Measurements from ENCODE around the gene MEOX1.

Gene MEOX1

DNA sequence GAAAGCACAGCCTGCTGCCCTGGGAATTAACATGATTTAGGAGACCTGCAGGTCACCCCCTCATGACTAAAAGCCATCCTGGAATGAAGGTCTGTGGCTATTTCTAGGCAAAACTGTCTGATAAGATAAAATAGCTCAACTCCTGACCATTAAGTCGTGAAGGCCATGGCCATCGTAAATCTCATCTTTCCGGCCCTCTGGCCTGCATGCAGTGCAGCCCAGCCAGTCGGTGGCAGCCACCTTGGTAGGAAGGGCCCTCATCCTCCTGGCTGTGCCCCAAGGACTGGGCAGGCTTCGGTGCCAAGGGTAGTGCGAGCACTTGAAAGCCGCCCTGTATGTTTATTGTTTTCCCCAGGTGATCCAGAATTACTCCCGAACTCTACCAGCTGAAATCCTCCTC, 18.2 kb upstream of the MEOX1 start:
- DNase-seq = no peak

GRCh38 chr17:43679401-43679800, 17.7 kb upstream of the MEOX1 start:
- no peak for DNase-seq

- DNase-seq = no peak
These were observed 14.7 kb upstream of the MEOX1 start for GRCh38 chr17:43676471-43676870.

DNA sequence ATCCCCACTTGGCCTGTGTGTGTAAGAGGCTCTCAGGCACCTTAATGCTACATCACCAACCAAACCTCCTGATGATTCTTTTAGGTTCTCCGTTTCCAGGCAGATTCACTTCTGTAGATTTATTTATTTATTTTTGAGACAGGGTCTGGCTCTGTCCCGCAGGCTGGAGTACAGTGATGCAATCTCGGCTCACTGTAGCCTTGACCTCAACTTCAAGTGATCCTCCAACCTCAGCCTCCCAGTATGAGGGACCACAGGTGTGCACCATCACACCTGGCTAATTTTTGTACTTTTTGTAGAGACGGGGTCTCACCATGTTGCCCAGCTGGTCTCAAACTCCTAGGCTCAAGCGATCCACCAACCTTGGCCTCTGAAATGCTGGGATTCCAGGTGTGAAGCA, 12.7 kb upstream of the MEOX1 start:
- DNase-seq = no peak

GRCh38 chr17:43673516-43674323, 12.0 kb upstream of the MEOX1 start:
- peak; percentile 31 to 64 (median 52) for DNase-seq

DNA sequence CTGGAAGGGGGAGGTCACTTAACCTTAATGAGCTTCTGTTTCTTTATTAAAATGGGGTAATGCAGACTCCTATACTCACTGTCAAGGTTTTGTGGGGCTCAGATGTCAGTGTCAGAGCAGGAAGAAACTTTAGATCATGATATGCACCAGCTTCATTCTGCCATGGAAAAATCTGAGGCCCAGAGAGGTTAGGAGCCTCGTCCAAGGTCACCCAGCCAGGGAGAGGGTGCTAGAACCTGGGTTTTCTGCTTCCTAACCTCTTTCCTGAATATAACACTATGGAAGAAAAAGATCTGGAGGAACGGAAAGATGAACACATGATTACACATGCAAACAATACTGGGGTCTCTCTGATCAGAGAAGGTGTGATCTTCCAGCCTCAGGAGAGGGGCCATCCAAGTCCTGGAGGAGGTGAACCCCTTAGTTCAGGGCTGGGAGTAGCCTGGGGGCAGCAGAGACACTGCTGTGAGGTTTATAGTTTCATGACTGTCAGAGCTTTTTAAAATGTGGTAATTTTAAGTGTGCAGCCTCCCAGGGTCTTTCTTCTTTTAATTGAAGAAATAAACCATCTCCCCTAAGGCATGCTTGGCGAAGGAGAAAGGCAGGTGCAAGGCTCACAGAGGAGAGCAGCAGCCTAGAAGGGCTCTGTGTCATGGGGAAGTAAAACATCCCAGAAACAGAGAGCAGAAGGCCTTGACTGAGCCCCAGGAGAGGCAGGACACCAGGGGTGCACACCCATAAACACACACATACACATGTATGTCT, 10.2 kb upstream of the MEOX1 start:
- DNase-seq = no peak

- no peak for DNase-seq
These were observed 9.4 kb upstream of the MEOX1 start for GRCh38 chr17:43671031-43671692.

GRCh38 chr17:43670645-43671030, 8.9 kb upstream of the MEOX1 start:
- no peak for DNase-seq

- DNase-seq = no peak
These were observed 8.4 kb upstream of the MEOX1 start for GRCh38 chr17:43669971-43670644.

DNA sequence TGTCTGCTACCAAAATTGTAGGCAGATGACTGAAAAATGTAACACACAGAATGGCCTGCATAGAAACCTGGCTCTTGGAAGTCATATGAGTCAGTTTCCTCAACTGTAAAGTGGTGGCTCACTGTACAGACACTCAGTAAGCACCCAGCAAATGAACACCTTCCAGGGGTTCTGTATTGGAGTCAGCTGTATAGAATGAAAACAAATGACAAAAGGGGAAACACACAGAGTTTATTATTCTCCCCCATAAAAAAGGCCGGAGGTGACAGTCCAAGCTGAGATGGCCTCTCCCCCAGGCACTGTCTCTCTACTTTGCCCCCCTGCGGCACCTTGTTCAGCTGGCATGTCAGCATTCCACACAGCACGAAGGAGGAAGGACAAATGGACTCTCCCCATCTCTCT, 6.2 kb upstream of the MEOX1 start:
- no peak for DNase-seq

GRCh38 chr17:43667506-43667905, 5.8 kb upstream of the MEOX1 start:
- DNase-seq = no peak

DNA sequence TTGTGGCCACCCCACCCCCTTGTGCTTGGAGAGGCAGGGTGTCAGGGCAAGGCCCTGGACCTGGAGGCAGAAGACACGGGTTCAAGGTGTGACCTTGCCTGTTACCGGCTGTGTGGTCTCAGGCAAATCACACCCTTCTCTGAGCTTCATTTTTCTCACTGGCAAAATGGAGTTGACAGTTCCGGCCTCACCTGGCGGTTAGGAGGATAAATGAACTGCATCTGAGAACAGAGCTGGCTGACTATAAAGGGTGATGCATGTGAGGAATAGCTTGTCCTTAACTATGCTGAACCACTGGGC, 4.2 kb upstream of the MEOX1 start:
- no peak for DNase-seq

DNA sequence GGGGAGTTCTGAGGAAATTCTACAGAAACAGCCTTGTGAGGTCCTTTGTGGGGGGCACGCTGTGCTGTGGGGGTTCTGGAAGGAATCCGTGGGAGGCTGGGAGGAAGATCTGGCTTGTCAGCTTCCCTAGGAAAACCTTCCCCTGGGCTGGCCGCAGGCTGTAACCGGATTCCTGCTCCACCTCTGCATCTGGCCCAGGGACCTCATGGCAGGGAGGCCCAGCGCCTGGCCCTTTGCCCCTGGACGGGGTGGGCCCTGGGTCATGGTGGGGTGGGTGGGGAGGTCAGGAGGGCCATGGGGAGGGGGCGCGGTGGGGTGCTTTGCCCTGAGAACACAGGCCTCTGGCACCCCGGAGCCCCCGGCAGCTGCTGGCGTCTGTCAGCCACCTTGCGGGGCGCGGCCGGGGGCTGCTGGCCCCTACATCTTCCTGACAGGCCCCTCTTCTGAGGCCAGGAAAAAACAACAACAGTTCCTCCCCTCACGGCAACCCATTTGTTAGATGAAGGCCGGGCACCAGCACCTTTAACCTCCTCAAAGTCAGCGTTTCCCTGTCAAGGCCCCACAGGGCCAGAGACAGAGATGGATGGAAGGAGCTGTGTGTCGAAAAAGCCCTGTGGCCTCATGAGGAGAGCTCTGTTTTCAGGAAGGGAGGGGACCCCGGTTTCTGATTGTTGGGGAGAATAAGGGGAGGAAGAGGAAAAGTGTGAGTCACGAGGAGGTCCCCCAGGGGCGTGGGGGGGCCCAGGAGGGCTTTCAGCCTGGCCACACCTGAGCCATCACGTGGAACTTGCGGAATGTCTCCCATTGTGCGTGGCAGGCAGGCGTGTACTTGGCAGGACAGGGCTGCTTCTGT, 3.6 kb upstream of the MEOX1 start:
- DNase-seq = no peak

DNA sequence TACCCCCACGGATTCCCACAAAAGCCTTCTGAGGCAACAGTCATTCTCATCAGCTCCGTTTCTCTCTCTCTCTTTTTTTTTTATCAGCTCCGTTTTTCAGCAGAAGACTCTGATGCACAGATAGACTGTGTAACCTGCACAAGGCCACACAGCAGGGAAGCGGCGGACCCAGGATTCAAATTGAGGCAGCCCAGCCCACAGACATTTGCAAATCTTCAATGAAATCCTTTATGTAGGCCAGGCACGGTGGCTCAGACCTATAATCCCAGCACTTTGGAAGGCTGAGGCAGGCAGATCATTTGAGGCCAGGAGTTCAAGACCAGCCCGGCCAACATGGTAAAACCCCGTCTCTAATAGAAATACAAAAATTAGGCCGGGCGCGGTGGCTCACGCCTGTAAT, 2.4 kb upstream of the MEOX1 start:
- no peak for DNase-seq

GRCh38 chr17:43663383-43663782, 1.7 kb upstream of the MEOX1 start:
- DNase-seq = no peak

DNA sequence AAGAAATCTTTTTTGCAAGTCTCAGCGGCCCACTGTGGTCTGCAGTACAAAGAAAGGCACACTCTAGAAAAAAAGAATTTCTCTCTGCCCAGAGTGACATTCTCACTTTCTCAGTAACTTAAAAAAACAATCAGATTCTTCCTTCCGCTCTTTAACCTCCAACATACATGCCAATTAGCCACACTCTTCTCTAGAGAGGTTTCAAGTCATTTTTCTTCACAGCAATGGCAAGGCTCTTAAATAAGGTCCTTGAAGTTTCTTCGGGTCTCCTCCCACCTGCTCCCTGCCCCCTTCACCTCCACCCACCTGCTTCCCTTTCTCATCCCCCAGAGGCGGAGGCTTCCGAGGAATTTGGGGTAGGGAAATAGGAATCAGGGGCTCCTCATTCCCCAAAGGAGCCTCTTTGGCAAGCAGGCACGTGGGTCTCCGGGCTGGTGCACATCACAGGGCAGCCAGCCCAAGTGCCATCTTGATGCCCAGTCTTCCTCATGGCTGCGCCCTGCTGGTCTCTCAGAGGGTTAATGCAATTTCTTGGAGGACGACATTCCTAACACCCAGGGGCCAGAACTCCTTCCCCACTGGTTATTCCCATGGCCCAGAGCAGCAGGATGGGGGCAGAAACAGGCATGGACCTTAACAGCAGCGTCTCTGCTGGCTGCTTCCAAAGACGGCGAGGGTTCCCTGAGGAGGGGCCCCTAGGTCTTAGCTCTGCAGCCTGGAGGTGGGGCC, 855 bp upstream of the MEOX1 start:
- DNase-seq = no peak

GRCh38 chr17:43660816-43661493, 767 bp downstream of the MEOX1 start:
- DNase-seq = peak in 1 of 4 experiments; percentile 3

DNA sequence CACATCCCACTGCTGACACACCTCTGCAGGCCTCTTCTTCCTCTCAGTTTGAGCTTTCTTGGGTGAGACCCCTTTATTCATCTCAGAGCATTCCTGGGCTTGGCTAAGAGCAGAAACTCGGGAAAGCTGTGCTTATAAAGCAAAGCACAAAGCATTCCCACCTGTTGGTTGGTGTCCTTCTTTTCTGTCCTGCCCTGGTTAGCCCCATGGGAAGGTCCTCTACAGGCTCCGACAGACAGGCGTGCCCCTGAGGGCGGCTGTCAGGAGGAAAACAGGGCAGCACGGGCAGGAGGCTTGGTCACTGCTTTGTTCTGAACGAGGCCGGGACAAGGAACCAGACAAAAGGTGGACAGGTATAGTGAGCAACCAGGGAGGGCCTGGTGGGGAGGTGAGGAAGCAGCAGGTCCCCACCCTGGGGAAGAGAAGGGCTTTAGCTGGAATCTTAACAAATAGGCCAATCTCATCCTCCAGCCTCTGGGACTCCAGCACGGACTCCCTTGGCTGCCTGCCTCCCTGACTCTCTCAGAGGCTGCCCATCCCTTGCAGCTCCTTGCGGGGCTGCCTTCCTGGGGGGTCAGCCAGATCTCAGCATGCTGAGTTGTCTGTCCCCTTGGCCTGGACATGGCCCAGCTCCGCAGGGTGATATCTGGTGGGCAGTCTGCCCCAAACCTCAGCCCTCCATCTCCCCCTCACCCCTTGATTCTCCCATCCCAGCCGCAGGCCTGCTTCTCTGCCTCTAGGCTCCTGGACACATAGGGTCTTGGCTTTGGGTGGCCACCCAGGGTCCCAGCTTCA, 1.7 kb downstream of the MEOX1 start:
- DNase-seq = no peak

DNA sequence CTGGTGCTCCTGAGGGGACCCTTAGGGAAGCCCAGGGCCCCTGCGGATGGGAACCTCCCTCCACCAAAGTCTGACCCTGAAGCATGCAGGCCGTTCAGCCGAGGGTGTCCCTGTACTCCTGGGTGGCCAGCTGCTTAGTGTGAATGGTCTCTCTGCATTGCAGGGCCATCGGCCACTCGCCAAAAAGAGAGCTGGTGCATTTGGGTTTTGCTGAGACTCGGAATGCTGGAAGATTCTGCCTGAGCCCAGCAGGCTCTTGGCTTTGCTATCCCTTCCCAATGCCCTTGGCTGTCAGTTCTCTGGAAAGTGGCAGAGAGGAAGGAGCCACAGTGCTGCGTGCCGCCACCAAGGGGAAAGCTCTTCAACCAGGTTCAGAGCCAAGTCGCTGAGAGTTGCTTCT, 2.8 kb downstream of the MEOX1 start:
- DNase-seq = no peak

DNA sequence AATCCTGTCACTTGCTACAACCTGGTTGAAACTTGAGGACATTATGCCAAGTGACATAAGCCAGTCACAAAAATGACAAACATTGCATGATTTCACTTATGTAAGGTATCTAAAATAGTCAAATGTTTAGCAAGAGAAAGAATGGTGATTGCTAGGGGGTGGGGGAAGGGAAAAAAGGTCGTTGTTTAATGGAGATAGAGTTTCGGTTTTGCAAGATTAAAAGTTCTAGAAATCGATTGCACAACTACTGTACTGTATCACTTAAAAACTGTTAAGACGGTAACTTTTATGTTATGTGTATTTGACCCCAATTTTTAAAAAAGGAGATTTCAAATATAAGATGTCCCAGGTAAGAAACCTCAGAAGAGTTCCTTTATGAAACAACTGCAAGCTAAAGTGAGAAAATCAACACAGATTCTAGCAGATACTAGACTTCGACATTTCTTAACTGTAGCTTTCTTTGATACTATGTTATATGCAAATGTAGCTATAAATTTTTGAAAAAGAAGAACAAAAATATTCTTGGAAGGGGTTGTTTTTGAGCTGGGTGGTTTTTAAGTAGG, 5.9 kb downstream of the MEOX1 start:
- no peak for DNase-seq

Data from activated naive CD4-positive, alpha-beta T cell (primary cell).